ENCODE measurements around the gene PXDN.

DNA sequence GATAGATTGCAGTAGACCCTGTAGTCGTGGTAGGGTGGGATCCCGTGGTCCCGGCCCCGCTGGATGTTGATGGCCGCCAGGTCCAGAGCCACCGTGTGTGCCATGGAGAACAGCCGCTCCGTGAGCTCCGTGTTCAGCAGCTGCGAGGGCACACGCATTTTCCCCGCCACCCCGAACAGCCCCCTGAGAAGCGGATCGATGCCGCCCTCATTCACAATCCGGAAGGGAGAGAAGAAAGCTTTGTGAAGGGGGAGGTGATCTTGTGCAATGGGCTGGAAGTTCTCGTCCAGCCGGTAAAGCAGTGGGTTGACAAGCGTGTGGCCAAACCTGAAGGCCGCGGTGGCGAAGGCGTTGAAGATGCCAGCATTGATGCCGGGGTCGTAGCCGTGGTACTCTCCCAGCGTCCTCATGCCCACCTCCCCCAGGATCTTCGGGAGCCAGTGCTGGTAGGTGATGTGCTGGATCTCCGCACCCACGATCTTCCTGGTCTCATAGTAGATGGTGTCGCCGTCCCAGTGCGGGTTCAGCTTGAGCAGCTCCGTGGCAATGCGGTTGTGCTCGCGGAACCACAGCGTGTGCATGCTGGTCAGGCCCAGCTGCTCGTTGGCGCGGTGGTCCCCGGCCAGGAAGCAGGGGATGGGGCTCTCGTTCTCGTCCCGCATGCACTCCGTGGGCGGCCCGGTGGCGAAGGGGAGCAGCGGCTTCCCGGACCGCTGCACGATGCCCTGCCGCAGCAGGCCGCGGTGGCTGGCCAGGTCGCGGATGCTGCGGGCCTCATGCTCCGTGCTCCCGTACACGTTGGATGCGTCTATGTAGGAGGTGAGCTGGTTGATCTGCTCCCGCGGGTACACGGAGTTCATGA is 95.8 kb downstream of the PXDN start:
- TF ChIP-seq, protein P1, sequence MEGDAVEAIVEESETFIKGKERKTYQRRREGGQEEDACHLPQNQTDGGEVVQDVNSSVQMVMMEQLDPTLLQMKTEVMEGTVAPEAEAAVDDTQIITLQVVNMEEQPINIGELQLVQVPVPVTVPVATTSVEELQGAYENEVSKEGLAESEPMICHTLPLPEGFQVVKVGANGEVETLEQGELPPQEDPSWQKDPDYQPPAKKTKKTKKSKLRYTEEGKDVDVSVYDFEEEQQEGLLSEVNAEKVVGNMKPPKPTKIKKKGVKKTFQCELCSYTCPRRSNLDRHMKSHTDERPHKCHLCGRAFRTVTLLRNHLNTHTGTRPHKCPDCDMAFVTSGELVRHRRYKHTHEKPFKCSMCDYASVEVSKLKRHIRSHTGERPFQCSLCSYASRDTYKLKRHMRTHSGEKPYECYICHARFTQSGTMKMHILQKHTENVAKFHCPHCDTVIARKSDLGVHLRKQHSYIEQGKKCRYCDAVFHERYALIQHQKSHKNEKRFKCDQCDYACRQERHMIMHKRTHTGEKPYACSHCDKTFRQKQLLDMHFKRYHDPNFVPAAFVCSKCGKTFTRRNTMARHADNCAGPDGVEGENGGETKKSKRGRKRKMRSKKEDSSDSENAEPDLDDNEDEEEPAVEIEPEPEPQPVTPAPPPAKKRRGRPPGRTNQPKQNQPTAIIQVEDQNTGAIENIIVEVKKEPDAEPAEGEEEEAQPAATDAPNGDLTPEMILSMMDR (conservative IDR thresholded peaks at IDR 0.05; ENCODE audit: low read depth, low read length), result no peak
- no peak for TF ChIP-seq EZH2phosphoT487 (IDR thresholded peaks at IDR 0.05; ENCODE audit: borderline replicate concordance, low read length)

All from PC-3 (cell line).